Lower leg skin (tissue), 4 donors: ENCODE data around the gene BATF. TPM values are rescaled to one million over a fixed set of nuclear protein-coding genes. Genes with fewer than 3 reads are reported as not detected.
A peak's percentile ranks its signal among the peaks of the same experiment; 100 is the strongest.

Experiments used
- DNase-seq, 2 donors: peaks; one replicate each; pipeline ENCODE4 v3.0.0-alpha.2; 2019; ENCODE audit warnings: low spot score in 2 of 2
- H3K4me3 ChIP-seq: fragments of 200-600 bp; sonication (generic); 2 replicates; pipeline ENCODE4 v1.5.1; 2017; ENCODE audit warnings: mild to moderate bottlenecking, low read depth; ENCODE audit not compliant: poor library complexity, severe bottlenecking
- POLR2A ChIP-seq, 2 donors: fragments of 450-650 bp; IDR thresholded peaks; one replicate each; pipeline ENCODE4 v1.6.1; 2016 to 2017; ENCODE audit warnings: antibody characterized with exemption in 2 of 2, mild to moderate bottlenecking in 1 of 2, moderate library complexity in 1 of 2
- WGBS, 2 donors: methylation state at CpG; one replicate each; pipeline ENCODE4 v1.1.5; 2018; 5-methylcytosine and 5-hydroxymethylcytosine counted together
- intact Hi-C: fragments of 100-400 bp; cut with DNase I; formaldehyde crosslinking; loops from one replicate; pipeline ENCODE4 v1.15.0; 2023; ENCODE audit warnings: low total_unique reads
- total RNA-seq, 4 donors: library from RNA; depleted of rRNA; stranded (reverse); fragments of >200 nt; gene quantifications; one replicate each; pipeline ENCODE4 v1.1.0, GENCODE V29; 2016
- TF ChIP-seq, protein P1 (sequence below), 3 donors: fragments of 450-650 bp; IDR thresholded peaks; one replicate each; pipeline ENCODE4 v1.5.1; 2016; ENCODE audit warnings: antibody characterized with exemption in 3 of 3, mild to moderate bottlenecking in 3 of 3, moderate library complexity in 2 of 3

The BATF gene
- total RNA-seq, 4 donors from 2014 or later, result 2.1 to 7.3 (median 4.6) TPM

DNA sequence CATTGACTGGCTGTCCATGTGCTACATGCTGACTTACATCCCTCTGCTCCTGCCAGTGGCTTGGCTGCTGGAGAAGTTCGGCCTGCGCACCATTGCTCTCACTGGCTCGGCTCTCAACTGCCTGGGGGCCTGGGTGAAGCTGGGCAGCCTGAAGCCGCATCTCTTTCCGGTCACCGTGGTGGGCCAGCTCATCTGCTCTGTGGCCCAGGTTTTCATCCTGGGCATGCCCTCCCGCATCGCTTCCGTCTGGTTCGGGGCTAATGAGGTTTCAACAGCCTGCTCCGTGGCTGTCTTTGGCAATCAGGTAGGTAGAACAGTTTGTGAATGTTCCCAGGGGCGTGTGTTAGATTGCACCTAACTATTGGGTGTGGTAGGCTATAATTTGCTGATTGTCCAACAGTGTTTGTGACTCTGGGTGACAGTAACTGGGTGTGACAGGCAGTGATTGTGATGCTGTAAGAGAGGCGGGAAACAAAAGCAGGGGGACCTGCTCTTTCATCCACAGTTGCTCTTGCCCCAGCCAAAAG lies 57.1 kb downstream of the BATF start:
- intact Hi-C loops, result loop anchor here (2.0 kb wide), 1 partner anchor 77 kb away; no protein-coding TSS in a partner anchor
- no peak for DNase-seq
- TF ChIP-seq, protein P1, sequence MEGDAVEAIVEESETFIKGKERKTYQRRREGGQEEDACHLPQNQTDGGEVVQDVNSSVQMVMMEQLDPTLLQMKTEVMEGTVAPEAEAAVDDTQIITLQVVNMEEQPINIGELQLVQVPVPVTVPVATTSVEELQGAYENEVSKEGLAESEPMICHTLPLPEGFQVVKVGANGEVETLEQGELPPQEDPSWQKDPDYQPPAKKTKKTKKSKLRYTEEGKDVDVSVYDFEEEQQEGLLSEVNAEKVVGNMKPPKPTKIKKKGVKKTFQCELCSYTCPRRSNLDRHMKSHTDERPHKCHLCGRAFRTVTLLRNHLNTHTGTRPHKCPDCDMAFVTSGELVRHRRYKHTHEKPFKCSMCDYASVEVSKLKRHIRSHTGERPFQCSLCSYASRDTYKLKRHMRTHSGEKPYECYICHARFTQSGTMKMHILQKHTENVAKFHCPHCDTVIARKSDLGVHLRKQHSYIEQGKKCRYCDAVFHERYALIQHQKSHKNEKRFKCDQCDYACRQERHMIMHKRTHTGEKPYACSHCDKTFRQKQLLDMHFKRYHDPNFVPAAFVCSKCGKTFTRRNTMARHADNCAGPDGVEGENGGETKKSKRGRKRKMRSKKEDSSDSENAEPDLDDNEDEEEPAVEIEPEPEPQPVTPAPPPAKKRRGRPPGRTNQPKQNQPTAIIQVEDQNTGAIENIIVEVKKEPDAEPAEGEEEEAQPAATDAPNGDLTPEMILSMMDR (IDR thresholded peaks at IDR 0.05), result no peak
- no peak for TF ChIP-seq POLR2A (IDR thresholded peaks at IDR 0.05)
- H3K4me3 ChIP-seq, result peak overlapping the region; percentile 28
- WGBS, 2 donors, result 68% methylated on average over 12 to 13 of the region's 13 CpGs

DNA sequence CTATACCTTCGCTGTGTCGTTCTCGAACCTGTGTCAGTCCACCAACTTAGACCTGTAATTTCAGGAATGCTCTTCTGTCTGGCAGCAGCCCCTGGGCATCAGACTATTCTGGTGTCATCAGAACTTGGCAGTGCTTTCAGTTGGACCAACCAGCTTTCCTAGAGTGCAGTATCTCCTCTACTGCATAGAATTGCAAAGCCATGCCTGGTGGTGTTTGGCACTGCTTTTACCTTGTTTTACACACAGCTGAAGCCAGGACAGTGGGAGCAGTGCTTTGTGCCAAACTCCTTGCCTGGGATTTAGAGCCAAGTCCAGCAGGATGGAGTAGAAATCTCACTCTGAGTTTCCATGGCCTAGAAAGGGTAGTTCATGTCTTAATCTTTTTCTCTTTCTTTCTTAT lies 57.6 kb downstream of the BATF start:
- TF ChIP-seq, protein P1 (IDR thresholded peaks at IDR 0.05), result no peak
- TF ChIP-seq POLR2A (IDR thresholded peaks at IDR 0.05), result no peak
- WGBS, 2 donors, result 71 to 79% methylated on average over 3 of the region's 3 CpGs
- H3K4me3 ChIP-seq, result no peak overlapping the region
- intact Hi-C loops, result loop anchor here (2.0 kb wide), 1 partner anchor 77 kb away; no protein-coding TSS in a partner anchor
- DNase-seq, result no peak

DNA sequence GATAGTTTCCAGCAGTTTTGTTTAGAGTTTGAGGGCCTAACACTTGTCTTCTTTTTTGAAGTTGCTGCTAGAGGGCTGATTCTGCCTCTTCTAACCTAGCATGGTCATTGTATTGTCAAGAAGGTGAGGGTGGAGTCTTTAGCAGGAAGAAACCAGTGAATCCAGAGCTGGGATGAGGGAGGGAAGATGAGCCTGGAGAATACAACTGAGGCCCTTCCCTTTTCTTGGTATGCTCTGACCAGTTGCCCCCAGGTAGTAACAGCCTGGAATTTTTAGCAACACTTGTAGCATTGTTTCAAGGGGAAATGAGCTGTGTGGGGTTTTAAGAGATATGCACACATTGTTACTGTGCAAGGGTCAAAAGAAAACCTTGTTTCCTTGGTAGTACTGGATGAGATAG lies 65.1 kb downstream of the BATF start:
- no peak for TF ChIP-seq POLR2A (IDR thresholded peaks at IDR 0.05)
- TF ChIP-seq, protein P1 (IDR thresholded peaks at IDR 0.05), result no peak
- no peak overlapping the region for H3K4me3 ChIP-seq

DNA sequence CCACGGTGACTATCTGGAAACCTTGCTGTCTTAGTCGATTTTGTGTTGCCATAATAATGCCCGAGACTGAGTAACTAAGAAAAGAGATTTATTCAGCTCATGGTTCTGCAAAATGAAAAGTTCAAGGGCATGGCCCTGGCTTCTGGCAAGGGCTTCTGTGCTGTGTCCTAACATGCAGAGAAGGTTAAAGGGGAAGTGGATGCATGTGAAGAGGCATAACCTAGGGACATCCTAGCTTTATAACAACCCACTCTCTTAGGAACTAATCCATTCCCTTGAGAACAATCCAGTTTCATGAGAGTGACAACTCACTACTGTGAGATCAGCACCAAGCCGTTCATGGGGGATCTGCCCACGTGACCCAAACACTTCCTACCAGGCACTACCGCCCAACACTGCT lies 67.7 kb downstream of the BATF start:
- TF ChIP-seq, protein P1 (IDR thresholded peaks at IDR 0.05), result no peak
- TF ChIP-seq POLR2A (IDR thresholded peaks at IDR 0.05), result no peak
- intact Hi-C loops, result no loop called here
- WGBS, 2 donors, result 84 to 95% methylated on average over 6 of the region's 6 CpGs
- H3K4me3 ChIP-seq, result no peak overlapping the region
- DNase-seq, result no peak

More for the DNA sequence above, 65.1 kb downstream of the BATF start:
- no peak for DNase-seq
- intact Hi-C loops, result no loop called here

DNA sequence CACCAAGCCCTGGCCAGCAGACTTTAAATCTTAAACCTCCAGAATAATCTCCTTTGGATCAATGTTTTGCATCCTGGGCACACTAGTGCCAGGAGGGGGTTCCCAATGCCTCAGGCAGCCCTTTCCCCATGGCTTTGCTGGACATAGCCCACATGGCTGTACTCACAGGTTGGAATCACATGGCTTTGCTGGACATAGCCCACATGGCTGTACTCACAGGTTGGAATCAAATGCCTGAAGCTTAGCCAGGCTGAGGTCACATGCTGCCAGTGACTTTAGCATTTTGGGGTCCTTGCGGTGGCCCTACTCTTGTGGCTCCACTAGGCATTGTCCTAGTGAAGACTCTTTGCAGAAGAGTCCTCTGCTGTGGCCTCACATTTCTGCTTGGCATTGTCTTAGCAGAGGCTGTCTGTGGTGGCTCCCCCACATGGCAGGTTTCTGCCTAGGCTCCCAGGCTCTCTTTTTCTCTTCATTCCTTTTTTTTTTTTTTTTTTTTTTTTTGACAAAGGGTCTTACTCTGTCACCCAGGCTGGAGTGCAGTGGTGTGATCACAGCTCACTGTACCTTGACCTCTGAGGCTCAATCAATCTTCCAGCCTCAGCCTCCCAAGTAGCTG lies 69.2 kb downstream of the BATF start:
- 92 to 100% methylated on average over 1 of the region's 1 CpG for WGBS, 2 donors
- intact Hi-C loops, result no loop called here
- no peak for DNase-seq
- no peak overlapping the region for H3K4me3 ChIP-seq
- TF ChIP-seq POLR2A (IDR thresholded peaks at IDR 0.05), result no peak
- TF ChIP-seq, protein P1 (IDR thresholded peaks at IDR 0.05), result no peak
